Adrenal gland (tissue), 12 donors: ENCODE results near the gene S100A2. TPM values are rescaled to one million over a fixed set of nuclear protein-coding genes. Genes with fewer than 3 reads are reported as not detected.

Experiments used
- DNase-seq, 7 donors: peaks; one replicate each; pipeline ENCODE4 v3.0.0-alpha.2; 2019 to 2020
- H3K27ac ChIP-seq, 5 donors: fragments of 200-600 bp; sonication (generic) in 4 of 5; 1 replicate in 3 of 5; 2 replicates in 2 of 5; pipeline versions ENCODE4 v1.5.1 to v1.8.0; 2016 to 2020; ENCODE audit warnings: mild to moderate bottlenecking in 1 of 5
- H3K27me3 ChIP-seq: fragments of 200-600 bp; 2 replicates; pipeline ENCODE4 v1.8.0; 2021
- H3K36me3 ChIP-seq, 2 donors: fragments of 200-600 bp; replicated peaks in 1 of 2; 1 replicate in 1 of 2; 2 replicates in 1 of 2; pipeline versions ENCODE4 v1.5.1 to v1.8.0; 2018 to 2022
- H3K4me1 ChIP-seq, 2 donors: fragments of 200-600 bp; replicated peaks in 1 of 2; 1 replicate in 1 of 2; 2 replicates in 1 of 2; pipeline versions ENCODE4 v1.5.1 to v1.8.0; 2018 to 2021
- H3K4me3 ChIP-seq, 4 donors: fragments of 200-600 bp; sonication (generic) in 3 of 4; one replicate each; pipeline ENCODE4 v1.5.1; 2016 to 2018
- H3K9me3 ChIP-seq, 3 donors: fragments of 200-600 bp; sonication (generic) in 1 of 3; replicated peaks in 1 of 3; 1 replicate in 2 of 3; 2 replicates in 1 of 3; pipeline versions ENCODE4 v1.5.1 to v1.8.0; 2016 to 2021
- CTCF ChIP-seq, 6 experiments: fragments of 450-650 bp in 4 of 6; fragments of 200-600 bp in 2 of 6; sonication (generic) in 1 of 6; IDR thresholded peaks; 1 replicate in 5 of 6; 2 replicates in 1 of 6; pipeline versions ENCODE4 v1.5.1 to v1.8.0; 2016 to 2021; ENCODE audit warnings: antibody characterized with exemption in 6 of 6, mild to moderate bottlenecking in 2 of 6, moderate library complexity in 1 of 6
- POLR2A ChIP-seq, 2 donors: fragments of 450-650 bp; IDR thresholded peaks; one replicate each; pipeline ENCODE4 v1.6.1; 2017; ENCODE audit warnings: antibody characterized with exemption in 2 of 2, mild to moderate bottlenecking in 2 of 2, moderate library complexity in 1 of 2
- WGBS, 4 donors: extraction: QIAGEN DNeasy Blood & Tissue Kit in 2 of 4; methylation state at CpG; one replicate each; pipeline versions ENCODE4 v1.1.5 to v1.1.7; 2013 to 2017; 5-methylcytosine and 5-hydroxymethylcytosine counted together
- intact Hi-C, 2 donors: fragments of 100-400 bp; cut with DNase I; formaldehyde crosslinking; loops; one replicate each; pipeline versions ENCODE4 v1.14.1 to v1.15.0; 2022 to 2023
- polyA plus RNA-seq, 3 donors: library from polyadenylated mRNA; stranded (reverse); fragments of 200-250 nt in 2 of 3; fragments of 350-450 nt in 1 of 3; fragmentation: Illumina TruSeq in 1 of 3; extraction: RNeasy Lipid Tissue Mini Kit (QIAGEN cat#74804) in 1 of 3; gene quantifications; one replicate each; pipeline ENCODE4 v1.2.3, GENCODE V29; 2013 to 2014
- total RNA-seq, 9 donors: library from RNA; depleted of rRNA in 4 of 9; stranded (reverse); fragments of >200 nt in 4 of 9; fragments of 120-200 nt in 1 of 9; fragmentation: NEBNext Ultra II Directional in 1 of 9; extraction: Animal tissue kit (Norgen Biotek cat#: 25700) in 1 of 9; gene quantifications; one replicate each; pipeline versions ENCODE4 v1.1.0 to v1.2.4, GENCODE V29; 2013 to 2023
- donor health status: healthy with polysubstance abuse.
- donor health status: Bipolar disorder and iron deficiency.
- donor health status: DM: yes; HTN: yes; CAD: no.
- donor health status: DM: no; HTN: no; CAD: no.
- donor health status: DM: no; HTN: no; CAD: no.
- donor health status: DM: yes; HTN: yes; CAD: no.

The S100A2 gene
- total and polyA plus RNA-seq, 12 donors: 0.31 to 44.1 (median 1.3) TPM; not detected in 1

GRCh38 chr1:153519242-153519641 lies 46.4 kb downstream of the S100A2 start:
- H3K27me3 ChIP-seq: no peaks in the 10 kb centered on the region
- intact Hi-C loops: loop anchor here (10.0 kb wide), 1 partner anchor 246 kb away; no protein-coding TSS in a partner anchor
- no peaks in the 10 kb centered on the region for H3K9me3 ChIP-seq
- no peak overlapping the region for H3K4me3 ChIP-seq
- no peaks in the 10 kb centered on the region for H3K36me3 ChIP-seq
- H3K27ac ChIP-seq: no peak overlapping the region
- peak in 1 of 7 donors; percentile 18 for DNase-seq
- no peaks in the 10 kb centered on the region for H3K4me1 ChIP-seq
- TF ChIP-seq POLR2A (IDR thresholded peaks at IDR 0.05) (no peak), CTCF (IDR thresholded peaks at IDR 0.05) (no peak)
- 90 to 94% (median 90%) methylated on average over 3 of the region's 3 CpGs for WGBS, 4 donors

GRCh38 chr1:153515504-153516394 lies 49.9 kb downstream of the S100A2 start:
- 49 to 67% (median 59%) methylated on average over 5 to 8 of the region's 8 CpGs for WGBS, 4 donors
- H3K27ac ChIP-seq: no peak overlapping the region
- intact Hi-C loops: loop anchor here (10.0 kb wide), 1 partner anchor 249 kb away; no protein-coding TSS in a partner anchor

GRCh38 chr1:153513666-153514065 lies 52.0 kb downstream of the S100A2 start:
- peak in 1 of 7 donors; percentile 41 for DNase-seq
- TF ChIP-seq POLR2A (IDR thresholded peaks at IDR 0.05) (no peak), CTCF (IDR thresholded peaks at IDR 0.05) (no peak)
- Histone ChIP-seq H3K9me3 (no peaks in the 10 kb centered on the region), H3K27ac (no peak overlapping the region), H3K36me3 (no peaks in the 10 kb centered on the region), H3K4me3 (no peak overlapping the region), H3K27me3 (no peaks in the 10 kb centered on the region), H3K4me1 (no peaks in the 10 kb centered on the region)
- WGBS, 4 donors: 92 to 96% (median 92%) methylated on average over 7 of the region's 7 CpGs
- intact Hi-C loops: loop anchor here (5.0 to 10.0 kb wide), 3 partner anchors 39 to 251 kb away; partner anchors contain the start of gene S100A2 (in 1 of the 2)

More at GRCh38 chr1:153515504-153516394, 49.9 kb downstream of the S100A2 start:
- Histone ChIP-seq H3K27me3 (no peaks in the 10 kb centered on the region), H3K9me3 (no peaks in the 10 kb centered on the region), H3K4me1 (no peaks in the 10 kb centered on the region), H3K4me3 (no peak overlapping the region), H3K36me3 (no peaks in the 10 kb centered on the region)
- TF ChIP-seq CTCF (IDR thresholded peaks at IDR 0.05) (no peak), POLR2A (IDR thresholded peaks at IDR 0.05) (no peak)
- DNase-seq: peak in 1 of 7 donors; percentile 50

GRCh38 chr1:153513023-153513422 lies 52.6 kb downstream of the S100A2 start:
- H3K36me3 ChIP-seq: no peaks in the 10 kb centered on the region
- intact Hi-C loops: loop anchor here (5.0 to 10.0 kb wide), 3 partner anchors 39 to 252 kb away; partner anchors contain the start of gene S100A2 (in 1 of the 2)
- H3K27ac ChIP-seq: no peak overlapping the region
- TF ChIP-seq CTCF (IDR thresholded peaks at IDR 0.05) (no peak), POLR2A (IDR thresholded peaks at IDR 0.05) (no peak)
- H3K4me3 ChIP-seq: no peak overlapping the region
- no peaks in the 10 kb centered on the region for H3K4me1 ChIP-seq
- WGBS, 4 donors: 57 to 75% (median 65%) methylated on average over 3 of the region's 3 CpGs
- H3K27me3 ChIP-seq: no peaks in the 10 kb centered on the region
- peak in 1 of 7 donors; percentile 49 for DNase-seq
- no peaks in the 10 kb centered on the region for H3K9me3 ChIP-seq
